SU-DHL-6 (cell line): Measurements from ENCODE around the gene SLC25A26.
"Not testable (repeated sequence)": the region's sequence is repeated elsewhere in the genome, so short reads cannot be mapped to it uniquely, and the experiment has no call there.

Experiments used
- H2AFZ ChIP-seq: fragments of 200-600 bp; sonication (generic); 2 replicates; pipeline ENCODE4 v1.6.1; 2014; ENCODE audit warnings: low read depth, mild to moderate bottlenecking, moderate library complexity, mixed read lengths, antibody characterized with exemption, low read length; ENCODE audit not compliant: severe bottlenecking
- H3F3A ChIP-seq: fragments of 200-600 bp; shearing (Covaris generic); 2 replicates; pipeline ENCODE4 v1.6.0; 2016; ENCODE audit warnings: antibody characterized with exemption, mild to moderate bottlenecking; ENCODE audit not compliant: insufficient read depth
- H3K27ac ChIP-seq: fragments of 200-600 bp; sonication (generic); 2 replicates; pipeline ENCODE4 v1.5.1; 2016; ENCODE audit warnings: low read depth, mild to moderate bottlenecking, low read length, moderate library complexity, mixed read lengths
- H3K27me3 ChIP-seq: fragments of 200-600 bp; sonication (generic), shearing (Covaris generic); 2 replicates; pipeline ENCODE4 v1.6.0; 2014; ENCODE audit warnings: mild to moderate bottlenecking, low read length
- H3K36me3 ChIP-seq: fragments of 200-600 bp; sonication (generic); 2 replicates; pipeline ENCODE4 v1.6.1; 2014; ENCODE audit warnings: mild to moderate bottlenecking, low read length, mixed read lengths
- H3K4me2 ChIP-seq: fragments of 300-600, 200-600 bp; shearing (Covaris generic), sonication (generic); 2 replicates; pipeline ENCODE4 v1.6.0; 2014; ENCODE audit warnings: low read length, low read depth, mild to moderate bottlenecking; ENCODE audit not compliant: poor library complexity, severe bottlenecking
- H3K4me3 ChIP-seq: fragments of 200-600 bp; sonication (generic); 2 replicates; pipeline ENCODE4 v1.5.1; 2014; ENCODE audit warnings: antibody characterized with exemption, low read length, mild to moderate bottlenecking, mixed read lengths; ENCODE audit not compliant: insufficient read depth, poor library complexity, severe bottlenecking
- H3K79me2 ChIP-seq: fragments of 200-600 bp; sonication (generic); 2 replicates; pipeline ENCODE4 v1.6.1; 2014; ENCODE audit warnings: mild to moderate bottlenecking, low read length, moderate library complexity; ENCODE audit not compliant: insufficient read depth
- H3K9ac ChIP-seq: fragments of 200-600 bp; sonication (generic); 2 replicates; pipeline ENCODE4 v1.7.0; 2014; ENCODE audit warnings: mild to moderate bottlenecking, low read length
- H3K9me2 ChIP-seq: fragments of 200-600 bp; sonication (generic); replicated peaks from 2 replicates; pipeline ENCODE4 v1.6.1; 2014; ENCODE audit warnings: low read length; ENCODE audit not compliant: insufficient read depth
- H3K9me3 ChIP-seq: fragments of 200-600 bp; sonication (generic); 2 replicates; pipeline ENCODE4 v1.6.1; 2014; ENCODE audit warnings: low read length, mixed read lengths; ENCODE audit not compliant: insufficient read depth
- H4K20me1 ChIP-seq: fragments of 200-600 bp; sonication (generic); 2 replicates; pipeline ENCODE4 v1.6.1; 2014; ENCODE audit warnings: low read depth, mild to moderate bottlenecking, antibody characterized with exemption, low read length, moderate library complexity, mixed read lengths
- CTCF ChIP-seq: fragments of 200-600 bp; sonication (generic); IDR thresholded peaks from one replicate; pipeline ENCODE4 v1.5.1; 2017; ENCODE audit warnings: antibody characterized with exemption, mild to moderate bottlenecking, low read length, moderate library complexity; ENCODE audit not compliant: insufficient read depth, poor library complexity, severe bottlenecking
- EZH2phosphoT487 ChIP-seq: fragments of 200-600 bp; sonication (generic), shearing (Covaris generic); conservative IDR thresholded peaks from 2 replicates; pipeline ENCODE4 v1.6.1; 2018; ENCODE audit warnings: mild to moderate bottlenecking, antibody characterized with exemption, low read length, moderate library complexity, mixed read lengths

SLC25A26 gene

DNA sequence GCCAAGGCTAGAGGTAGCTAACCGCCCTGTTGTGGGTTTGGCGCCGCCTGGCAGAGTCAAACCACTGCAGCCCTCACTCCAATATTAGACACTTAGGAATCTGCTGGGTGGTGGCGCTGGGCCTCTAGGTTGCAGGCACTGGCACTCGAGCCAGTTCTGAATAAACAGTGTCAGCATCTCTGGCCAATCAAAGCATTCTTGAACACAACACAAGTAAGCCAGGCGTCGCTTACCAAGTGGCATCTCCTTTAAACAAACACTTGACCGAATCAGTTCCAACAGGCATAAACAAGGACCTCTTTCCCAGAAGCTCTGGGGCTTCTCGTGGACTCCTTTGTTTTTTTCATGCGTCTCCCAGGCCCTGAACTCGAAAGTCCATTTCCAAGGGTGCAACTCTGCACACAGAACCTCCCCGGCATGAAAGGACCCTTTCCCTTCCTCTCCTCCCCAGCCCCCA, 197.7 kb downstream of the SLC25A26 start:
- TF ChIP-seq EZH2phosphoT487 (no peak), CTCF (no peak)
- H3K9ac ChIP-seq = no peak overlapping the region
- no peaks in the 10 kb centered on the region for H3K79me2 ChIP-seq
- H3K4me2 ChIP-seq = no peak overlapping the region
- no peak overlapping the region for H3K4me3 ChIP-seq
- no peaks in the 10 kb centered on the region for H3K9me3 ChIP-seq
- H3K36me3 ChIP-seq = no peaks in the 10 kb centered on the region
- no peak overlapping the region for H3K27ac ChIP-seq
- H2AFZ ChIP-seq = no peak overlapping the region
- no peaks in the 10 kb centered on the region for H4K20me1 ChIP-seq
- no peaks in the 10 kb centered on the region for H3K27me3 ChIP-seq
- H3K9me2 ChIP-seq = no peaks in the 10 kb centered on the region
- no peaks in the 10 kb centered on the region for H3F3A ChIP-seq

GRCh38 chr3:66419036-66419435, 198.2 kb downstream of the SLC25A26 start:
- H3K36me3 ChIP-seq = no peaks in the 10 kb centered on the region

DNA sequence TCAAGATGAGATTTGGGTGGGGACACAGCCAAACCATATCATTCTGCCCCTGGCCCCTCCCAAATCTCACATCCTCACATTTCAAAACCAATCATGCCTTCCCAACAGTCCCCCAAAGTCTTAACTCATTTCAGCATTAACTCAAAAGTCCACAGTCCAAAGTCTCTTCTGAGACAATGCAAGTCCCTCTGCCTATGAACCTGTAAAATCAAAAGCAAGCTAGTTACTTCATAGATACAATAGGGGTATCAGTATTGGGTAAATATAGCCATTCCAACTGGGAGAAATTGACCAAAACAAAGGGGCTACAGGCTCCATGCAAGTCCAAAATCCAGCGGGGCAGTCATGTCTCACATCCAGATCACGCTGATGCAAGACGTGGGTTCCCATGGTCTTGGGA, 200.3 kb downstream of the SLC25A26 start:
- not testable (repeated sequence) for H3K4me2 ChIP-seq, H3K27me3 ChIP-seq, H3K36me3 ChIP-seq, H2AFZ ChIP-seq, H3K9ac ChIP-seq, H3K4me3 ChIP-seq, H3K27ac ChIP-seq, H3F3A ChIP-seq, H3K9me2 ChIP-seq, H3K9me3 ChIP-seq, H4K20me1 ChIP-seq, H3K79me2 ChIP-seq

More at GRCh38 chr3:66419036-66419435, 198.2 kb downstream of the SLC25A26 start:
- H3K4me3 ChIP-seq = no peak overlapping the region
- no peaks in the 10 kb centered on the region for H4K20me1 ChIP-seq
- no peaks in the 10 kb centered on the region for H3K9me3 ChIP-seq
- H3K4me2 ChIP-seq = no peak overlapping the region
- no peak overlapping the region for H3K9ac ChIP-seq
- no peak overlapping the region for H2AFZ ChIP-seq
- H3K9me2 ChIP-seq = no peaks in the 10 kb centered on the region
- H3K27ac ChIP-seq = no peak overlapping the region
- H3K79me2 ChIP-seq = no peaks in the 10 kb centered on the region
- H3F3A ChIP-seq = no peaks in the 10 kb centered on the region
- TF ChIP-seq CTCF = no peak
- no peak for TF ChIP-seq EZH2phosphoT487
- H3K27me3 ChIP-seq = no peaks in the 10 kb centered on the region

- not testable (repeated sequence) for H3K36me3 ChIP-seq
Observed at GRCh38 chr3:66421893-66422292, 201.1 kb downstream of the SLC25A26 start.

More at GRCh38 chr3:66421893-66422292, 201.1 kb downstream of the SLC25A26 start:
- not testable (repeated sequence) for H3K9me3 ChIP-seq, H3K27me3 ChIP-seq, H3K4me3 ChIP-seq, H3K4me2 ChIP-seq, H3F3A ChIP-seq, H2AFZ ChIP-seq, H3K9ac ChIP-seq, H4K20me1 ChIP-seq, H3K9me2 ChIP-seq, H3K27ac ChIP-seq, H3K79me2 ChIP-seq
